ENCODE results near the gene CPE. TPM values are rescaled to one million over a fixed set of nuclear protein-coding genes. Genes with fewer than 3 reads are reported as not detected.

The CPE gene
- polyA plus RNA-seq, 1 of the 3 experiments (the other 2 are of a cell fraction), result 18.2 TPM

DNA sequence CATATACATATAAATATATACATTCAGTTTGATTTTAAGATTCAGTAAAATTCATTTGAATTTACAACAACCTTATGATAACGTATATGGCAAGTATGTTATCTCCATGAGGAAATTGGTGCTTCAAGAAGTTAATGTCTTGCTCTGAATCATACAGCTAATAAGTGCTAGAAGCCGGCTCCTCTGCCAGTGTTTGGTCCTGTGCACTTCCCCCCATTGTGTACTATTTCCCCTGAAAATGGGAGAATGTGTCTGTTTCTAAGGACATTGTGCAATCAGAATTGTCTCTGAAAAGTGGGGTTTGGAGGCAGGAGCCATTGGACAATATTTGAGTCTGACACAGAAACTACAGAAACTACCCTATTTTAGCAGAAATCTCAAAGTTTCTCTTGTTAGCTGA is 135.9 kb downstream of the CPE start:
- Histone ChIP-seq H2AFZ (ENCODE audit: low read depth) (no peak overlapping the region), H3K4me2 (no peak overlapping the region), H3K4me1 (ENCODE audit: control insufficient read depth in 1 of 2, insufficient read depth in 2 of 2, low read depth in 1 of 2, low read length in 1 of 2) (peaks cover 0 to 8% of the 10 kb centered on the region in 2 experiments; a peak in 2 of 4 replicates), H3K9ac (no peak overlapping the region), H3K36me3 (replicated peaks in 1 of 2; ENCODE audit: control insufficient read depth in 1 of 2, insufficient read depth in 2 of 2, low read length in 1 of 2) (no peaks in the 10 kb centered on the region), H3K27me3 (ENCODE audit: insufficient read depth) (no peaks in the 10 kb centered on the region), H3K4me3 (ENCODE audit: low read depth in 2 of 2, low read length in 1 of 2) (no peak overlapping the region), H3K9me2 (no peaks in the 10 kb centered on the region), H3K79me2 (ENCODE audit: insufficient read depth) (no peaks in the 10 kb centered on the region), H4K20me1 (ENCODE audit: insufficient read depth) (no peaks in the 10 kb centered on the region), H3K27ac (ENCODE audit: low read depth in 2 of 2, low read length in 1 of 2) (no peak overlapping the region), H3K9me3 (no peaks in the 10 kb centered on the region), H3F3A (replicated peaks; ENCODE audit: insufficient read depth) (no peaks in the 10 kb centered on the region)
- CTCF ChIA-PET, result interaction anchor here (0.8 to 0.9 kb wide), 2 partner anchors 159 to 577 kb away, joined by 3 read pairs; no protein-coding TSS in a partner anchor
- 38% methylated on average over 2 of the region's 2 CpGs for WGBS (ENCODE audit: low lambda C conversion rate)
- TF ChIP-seq, protein P1, sequence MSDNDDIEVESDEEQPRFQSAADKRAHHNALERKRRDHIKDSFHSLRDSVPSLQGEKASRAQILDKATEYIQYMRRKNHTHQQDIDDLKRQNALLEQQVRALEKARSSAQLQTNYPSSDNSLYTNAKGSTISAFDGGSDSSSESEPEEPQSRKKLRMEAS (IDR thresholded peaks at IDR 0.05; ENCODE audit: low read depth), result no peak
- no peak for TF ChIP-seq NFIC (IDR thresholded peaks at IDR 0.05; ENCODE audit: borderline replicate concordance)
- no peak for TF ChIP-seq CHD2 (IDR thresholded peaks at IDR 0.05; ENCODE audit: low read length, partially characterized antibody)
- TF ChIP-seq, protein P2, sequence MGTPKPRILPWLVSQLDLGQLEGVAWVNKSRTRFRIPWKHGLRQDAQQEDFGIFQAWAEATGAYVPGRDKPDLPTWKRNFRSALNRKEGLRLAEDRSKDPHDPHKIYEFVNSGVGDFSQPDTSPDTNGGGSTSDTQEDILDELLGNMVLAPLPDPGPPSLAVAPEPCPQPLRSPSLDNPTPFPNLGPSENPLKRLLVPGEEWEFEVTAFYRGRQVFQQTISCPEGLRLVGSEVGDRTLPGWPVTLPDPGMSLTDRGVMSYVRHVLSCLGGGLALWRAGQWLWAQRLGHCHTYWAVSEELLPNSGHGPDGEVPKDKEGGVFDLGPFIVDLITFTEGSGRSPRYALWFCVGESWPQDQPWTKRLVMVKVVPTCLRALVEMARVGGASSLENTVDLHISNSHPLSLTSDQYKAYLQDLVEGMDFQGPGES (IDR thresholded peaks at IDR 0.05; ENCODE audit: low read depth, low read length), result no peak
- TF ChIP-seq YY1 (IDR thresholded peaks at IDR 0.05; ENCODE audit: low read depth), result no peak
- no peak for TF ChIP-seq FOSL2 (IDR thresholded peaks at IDR 0.05; ENCODE audit: borderline replicate concordance, low read depth)
- no peak for TF ChIP-seq TCF12 (IDR thresholded peaks at IDR 0.05)
- TF ChIP-seq SMC3 (IDR thresholded peaks at IDR 0.05; ENCODE audit: low read depth, low read length), result no peak
- TF ChIP-seq, protein P3, sequence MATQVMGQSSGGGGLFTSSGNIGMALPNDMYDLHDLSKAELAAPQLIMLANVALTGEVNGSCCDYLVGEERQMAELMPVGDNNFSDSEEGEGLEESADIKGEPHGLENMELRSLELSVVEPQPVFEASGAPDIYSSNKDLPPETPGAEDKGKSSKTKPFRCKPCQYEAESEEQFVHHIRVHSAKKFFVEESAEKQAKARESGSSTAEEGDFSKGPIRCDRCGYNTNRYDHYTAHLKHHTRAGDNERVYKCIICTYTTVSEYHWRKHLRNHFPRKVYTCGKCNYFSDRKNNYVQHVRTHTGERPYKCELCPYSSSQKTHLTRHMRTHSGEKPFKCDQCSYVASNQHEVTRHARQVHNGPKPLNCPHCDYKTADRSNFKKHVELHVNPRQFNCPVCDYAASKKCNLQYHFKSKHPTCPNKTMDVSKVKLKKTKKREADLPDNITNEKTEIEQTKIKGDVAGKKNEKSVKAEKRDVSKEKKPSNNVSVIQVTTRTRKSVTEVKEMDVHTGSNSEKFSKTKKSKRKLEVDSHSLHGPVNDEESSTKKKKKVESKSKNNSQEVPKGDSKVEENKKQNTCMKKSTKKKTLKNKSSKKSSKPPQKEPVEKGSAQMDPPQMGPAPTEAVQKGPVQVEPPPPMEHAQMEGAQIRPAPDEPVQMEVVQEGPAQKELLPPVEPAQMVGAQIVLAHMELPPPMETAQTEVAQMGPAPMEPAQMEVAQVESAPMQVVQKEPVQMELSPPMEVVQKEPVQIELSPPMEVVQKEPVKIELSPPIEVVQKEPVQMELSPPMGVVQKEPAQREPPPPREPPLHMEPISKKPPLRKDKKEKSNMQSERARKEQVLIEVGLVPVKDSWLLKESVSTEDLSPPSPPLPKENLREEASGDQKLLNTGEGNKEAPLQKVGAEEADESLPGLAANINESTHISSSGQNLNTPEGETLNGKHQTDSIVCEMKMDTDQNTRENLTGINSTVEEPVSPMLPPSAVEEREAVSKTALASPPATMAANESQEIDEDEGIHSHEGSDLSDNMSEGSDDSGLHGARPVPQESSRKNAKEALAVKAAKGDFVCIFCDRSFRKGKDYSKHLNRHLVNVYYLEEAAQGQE (IDR thresholded peaks at IDR 0.05; ENCODE audit: low read depth, low read length), result no peak
- no peak for TF ChIP-seq NRF1 (IDR thresholded peaks at IDR 0.05; ENCODE audit: low read depth, low read length)
- TF ChIP-seq SIN3A (IDR thresholded peaks at IDR 0.05; ENCODE audit: borderline replicate concordance, low read depth, low read length), result no peak
- TF ChIP-seq RAD21 (IDR thresholded peaks at IDR 0.05; ENCODE audit: low read length), result no peak
- TF ChIP-seq ELF1 (IDR thresholded peaks at IDR 0.05), result no peak
- no peak for TF ChIP-seq EZH2phosphoT487 (IDR thresholded peaks at IDR 0.05; ENCODE audit: borderline replicate concordance, low read depth)
- TF ChIP-seq RXRA (IDR thresholded peaks at IDR 0.05; ENCODE audit: borderline replicate concordance, low read depth), result no peak
- TF ChIP-seq TAF1 (IDR thresholded peaks at IDR 0.05; ENCODE audit: borderline replicate concordance, low read depth, low read length), result no peak
- TF ChIP-seq RFX5 (IDR thresholded peaks at IDR 0.05; ENCODE audit: low read length), result no peak
- no peak for DNase-seq
- POLR2A ChIA-PET, result no interaction called here
